Astrocyte of the cerebellum (primary cell): ENCODE measurements around the gene NWD2.

Experiments used
- DNase-seq: peaks from one replicate; pipeline ENCODE4 v3.0.0-alpha.2; 2011; ENCODE audit warnings: low read depth
- H3K4me3 ChIP-seq: 2 replicates; pipeline ENCODE4 v1.5.1; 2011; ENCODE audit warnings: mild to moderate bottlenecking, low read depth, low read length, moderate library complexity
- in situ Hi-C: cut with HindIII; loops from 2 replicates; pipeline ENCODE4 v1.10.0; 2017; ENCODE audit warnings: low sequenced_read_pairs
- TF ChIP-seq, protein P1 (sequence below): IDR thresholded peaks from 2 replicates; pipeline ENCODE4 v1.5.1; 2012; ENCODE audit warnings: low read length, low read depth, moderate library complexity, mild to moderate bottlenecking; ENCODE audit errors: missing control alignments

The NWD2 gene

DNA sequence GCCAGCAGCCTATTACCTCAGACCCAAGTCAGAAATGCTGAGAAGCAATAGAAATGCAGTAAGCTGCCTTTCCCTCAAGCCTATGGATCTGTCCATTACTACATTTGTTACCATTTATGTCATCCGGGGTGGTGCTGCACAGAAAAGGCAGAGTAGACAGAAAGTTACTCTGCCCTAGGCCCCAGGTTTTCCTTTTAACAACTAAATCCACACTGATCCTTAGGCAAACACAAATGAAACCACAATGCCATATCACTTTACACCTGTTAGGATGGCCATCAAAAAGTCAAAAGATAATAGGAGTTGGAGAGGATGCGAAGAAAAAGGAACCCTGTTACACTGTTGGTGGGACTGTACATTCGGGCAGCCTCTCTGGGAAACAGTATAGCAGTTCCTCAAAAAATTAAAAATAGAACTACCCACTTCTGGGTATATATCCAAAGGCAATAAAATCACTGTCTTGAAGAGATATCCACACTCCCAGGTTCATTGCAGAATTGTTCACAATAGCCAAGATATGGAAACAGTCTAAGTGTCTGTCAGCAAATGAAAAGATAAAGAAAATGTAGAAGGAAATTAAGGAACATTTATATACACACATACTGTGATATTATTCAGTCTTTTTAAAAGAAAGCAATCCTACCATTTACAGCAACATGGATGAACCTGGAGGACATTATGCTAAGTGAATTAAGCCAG, 186.3 kb downstream of the NWD2 start:
- no peak for DNase-seq
- H3K4me3 ChIP-seq = no peak overlapping the region
- in situ Hi-C loops = no loop called here
- TF ChIP-seq, protein P1, sequence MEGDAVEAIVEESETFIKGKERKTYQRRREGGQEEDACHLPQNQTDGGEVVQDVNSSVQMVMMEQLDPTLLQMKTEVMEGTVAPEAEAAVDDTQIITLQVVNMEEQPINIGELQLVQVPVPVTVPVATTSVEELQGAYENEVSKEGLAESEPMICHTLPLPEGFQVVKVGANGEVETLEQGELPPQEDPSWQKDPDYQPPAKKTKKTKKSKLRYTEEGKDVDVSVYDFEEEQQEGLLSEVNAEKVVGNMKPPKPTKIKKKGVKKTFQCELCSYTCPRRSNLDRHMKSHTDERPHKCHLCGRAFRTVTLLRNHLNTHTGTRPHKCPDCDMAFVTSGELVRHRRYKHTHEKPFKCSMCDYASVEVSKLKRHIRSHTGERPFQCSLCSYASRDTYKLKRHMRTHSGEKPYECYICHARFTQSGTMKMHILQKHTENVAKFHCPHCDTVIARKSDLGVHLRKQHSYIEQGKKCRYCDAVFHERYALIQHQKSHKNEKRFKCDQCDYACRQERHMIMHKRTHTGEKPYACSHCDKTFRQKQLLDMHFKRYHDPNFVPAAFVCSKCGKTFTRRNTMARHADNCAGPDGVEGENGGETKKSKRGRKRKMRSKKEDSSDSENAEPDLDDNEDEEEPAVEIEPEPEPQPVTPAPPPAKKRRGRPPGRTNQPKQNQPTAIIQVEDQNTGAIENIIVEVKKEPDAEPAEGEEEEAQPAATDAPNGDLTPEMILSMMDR = no peak

DNA sequence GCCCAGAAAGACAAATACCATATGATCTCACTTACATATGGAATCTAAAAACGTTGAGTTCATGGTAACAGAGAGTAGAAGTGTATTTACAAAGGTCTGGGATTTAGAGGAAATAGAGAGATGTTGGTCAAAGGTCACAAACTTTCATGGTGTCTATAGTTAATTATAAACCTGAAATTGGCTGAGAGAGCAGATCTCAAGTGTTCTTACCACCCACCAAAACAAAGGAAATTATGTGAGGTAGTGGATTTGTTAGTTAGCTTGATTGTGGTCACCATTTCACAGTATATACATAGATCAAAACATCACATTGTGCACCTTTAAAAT, 186.8 kb downstream of the NWD2 start:
- H3K4me3 ChIP-seq = no peak overlapping the region
- DNase-seq = no peak
- TF ChIP-seq, protein P1 = no peak
- in situ Hi-C loops = no loop called here

DNA sequence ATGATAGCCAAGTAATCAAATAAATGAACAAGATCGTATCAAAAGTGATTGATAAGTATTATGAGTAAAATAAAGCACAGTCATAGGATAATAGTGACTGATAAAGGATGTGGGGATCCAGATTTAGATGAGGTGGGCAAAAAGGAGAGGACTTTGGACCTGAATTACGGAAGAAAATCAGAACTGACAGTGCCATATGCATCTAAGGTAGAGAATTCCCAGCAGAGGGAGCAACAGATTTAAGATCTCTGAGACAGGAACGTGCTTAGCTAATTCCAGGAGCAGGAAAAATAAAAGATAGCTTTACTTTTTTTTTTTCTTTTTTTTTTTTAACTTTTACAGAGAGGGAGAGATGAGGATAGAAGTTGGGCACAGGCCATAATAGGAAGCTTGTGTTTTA, 189.9 kb downstream of the NWD2 start:
- TF ChIP-seq, protein P1 = peak; percentile 34
- in situ Hi-C loops = no loop called here
- DNase-seq = no peak
- H3K4me3 ChIP-seq = no peak overlapping the region

DNA sequence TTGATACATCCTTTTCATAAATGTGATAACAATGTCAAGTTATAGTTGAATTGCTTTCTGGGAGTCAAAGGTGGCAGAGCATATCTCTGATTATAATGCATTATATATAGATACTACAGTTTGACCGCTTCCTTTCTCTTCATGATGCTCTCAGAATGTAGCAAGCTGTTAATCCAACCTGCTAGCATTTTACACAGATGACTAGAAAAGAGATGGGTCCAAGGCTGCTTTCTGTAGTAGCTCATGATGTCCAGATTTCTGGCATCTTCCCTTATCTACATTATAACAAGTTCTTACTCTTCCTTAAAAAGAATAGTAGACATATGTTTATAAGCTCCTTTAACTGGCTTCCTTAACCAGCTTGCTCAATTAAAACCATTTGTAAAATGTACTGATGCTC, 192.0 kb downstream of the NWD2 start:
- TF ChIP-seq, protein P1 = no peak
- no peak for DNase-seq
- in situ Hi-C loops = no loop called here
- no peak overlapping the region for H3K4me3 ChIP-seq

DNA sequence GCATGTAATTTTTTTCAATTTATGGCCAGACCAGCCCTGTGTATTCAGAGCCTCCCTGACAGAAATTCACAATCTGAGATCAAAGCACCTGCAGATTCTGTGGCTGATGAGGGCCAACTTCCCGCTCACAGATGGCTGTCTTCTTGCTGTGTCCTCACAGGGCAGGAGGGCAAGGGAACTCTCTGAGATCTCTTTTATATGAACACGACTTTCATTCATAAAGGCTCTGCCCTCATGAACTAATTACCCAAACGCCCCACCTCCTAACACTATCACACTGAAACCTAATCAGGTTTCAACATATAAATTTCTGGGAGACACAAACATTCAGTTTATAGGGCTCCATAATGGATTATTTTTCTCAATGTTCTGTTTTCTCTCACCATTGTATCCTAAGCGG, 192.6 kb downstream of the NWD2 start:
- in situ Hi-C loops = no loop called here
- no peak overlapping the region for H3K4me3 ChIP-seq
- no peak for DNase-seq
- TF ChIP-seq, protein P1 = no peak

DNA sequence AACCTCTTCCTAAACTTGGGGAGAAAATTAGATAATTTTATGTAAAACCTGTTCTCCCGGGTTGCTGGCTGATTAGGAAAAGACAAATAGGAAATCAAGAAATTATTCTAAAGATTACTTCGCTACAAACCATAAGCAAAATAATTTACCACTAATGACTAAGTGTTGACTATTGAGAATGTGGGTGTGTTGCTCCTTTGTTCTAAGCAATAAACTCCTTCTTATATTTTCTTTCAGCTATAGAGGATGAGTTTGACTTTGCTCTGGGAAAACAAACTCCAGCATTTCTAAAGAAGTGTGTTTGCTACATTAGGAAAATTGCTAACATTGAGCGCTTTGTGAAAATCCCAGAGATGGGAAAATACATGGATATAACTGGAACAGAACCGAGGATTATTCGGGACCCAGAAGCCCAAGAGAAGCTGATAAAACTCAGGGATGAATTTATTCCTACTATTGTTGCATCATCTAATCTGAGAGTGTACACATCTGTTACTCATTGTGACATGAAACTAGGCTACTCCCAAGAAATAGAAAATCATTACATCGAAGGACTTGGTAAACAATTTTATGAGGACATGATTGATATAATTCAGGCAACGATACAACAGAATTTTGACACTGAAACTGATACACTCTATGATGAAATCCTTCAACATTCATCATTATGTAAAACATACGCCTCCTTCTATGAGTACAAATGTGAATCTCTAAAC, 194.2 kb downstream of the NWD2 start:
- H3K4me3 ChIP-seq = no peak overlapping the region
- DNase-seq = no peak
- in situ Hi-C loops = no loop called here
- TF ChIP-seq, protein P1 = no peak
